ENCODE measurements around the gene ATRAID. TPM values are rescaled to one million over a fixed set of nuclear protein-coding genes. Genes with fewer than 3 reads are reported as not detected.
"Not testable (repeated sequence)": the region's sequence is repeated elsewhere in the genome, so short reads cannot be mapped to it uniquely, and the experiment has no call there.

Gene ATRAID
- total RNA-seq, 1 experiment from 2014 or later: 92.8 TPM

GRCh38 chr2:27175330-27175729 is 36.5 kb upstream of the ATRAID start:
- Histone ChIP-seq H3K27ac (no peak overlapping the region), H3K9me3 (ENCODE audit: insufficient read depth, low read depth) (no peaks in the 10 kb centered on the region), H3K36me3 (ENCODE audit: low read depth) (no peaks in the 10 kb centered on the region), H3K9me2 (ENCODE audit: insufficient read depth) (no peaks in the 10 kb centered on the region), H4K20me1 (ENCODE audit: insufficient read depth) (no peaks in the 10 kb centered on the region), H3K4me3 (no peak overlapping the region), H3K27me3 (ENCODE audit: insufficient read depth, low read depth) (peaks cover 17% of the 10 kb centered on the region; the same call in 1 of the 2 replicates), H3F3A (ENCODE audit: insufficient read depth, low read depth) (no peaks in the 10 kb centered on the region), H2AFZ (no peak overlapping the region), H3K79me2 (ENCODE audit: low read depth) (no peaks in the 10 kb centered on the region), H3K4me1 (replicated peaks; ENCODE audit: insufficient read depth) (no peaks in the 10 kb centered on the region), H3K4me2 (no peak overlapping the region)
- ChIA-PET CTCF (no interaction called here), POLR2A (ENCODE audit: unreplicated experiment) (no interaction called here)
- no TSS peak for BruUV-seq (replicated peaks)
- TF ChIP-seq EZH2 (IDR thresholded peaks at IDR 0.05; ENCODE audit: low read depth): no peak
- TF ChIP-seq CTCF (conservative IDR thresholded peaks at IDR 0.05): no peak
- intact Hi-C loops (cut with micrococcal nuclease; ENCODE audit: unreplicated experiment): no loop called here
- DNase-seq: no peak

- H3K27ac ChIP-seq; BruUV-seq (replicated peaks); H3F3A ChIP-seq (ENCODE audit: insufficient read depth, low read depth); H3K36me3 ChIP-seq (ENCODE audit: low read depth); H3K79me2 ChIP-seq (ENCODE audit: low read depth); H3K9me3 ChIP-seq (ENCODE audit: insufficient read depth, low read depth); H3K4me3 ChIP-seq; H3K9me2 ChIP-seq (ENCODE audit: insufficient read depth); H3K4me1 ChIP-seq (replicated peaks; ENCODE audit: insufficient read depth); DNase-seq; intact Hi-C loops (cut with micrococcal nuclease; ENCODE audit: unreplicated experiment); POLR2A ChIA-PET (ENCODE audit: unreplicated experiment); H2AFZ ChIP-seq; H4K20me1 ChIP-seq (ENCODE audit: insufficient read depth); H3K4me2 ChIP-seq: not testable (repeated sequence)
- H3K27me3 ChIP-seq (ENCODE audit: insufficient read depth, low read depth): peaks cover 17% of the 10 kb centered on the region; the same call in 1 of the 2 replicates
- CTCF ChIA-PET: interaction anchor here (0.5 kb wide), 1 partner anchor 9 kb away, joined by 3 read pairs; no protein-coding TSS in a partner anchor
These were observed 36.1 kb upstream of the ATRAID start for GRCh38 chr2:27175781-27176180.

GRCh38 chr2:27177441-27178351 is 34.1 kb upstream of the ATRAID start:
- peaks cover 17% of the 10 kb centered on the region; the same call in 1 of the 2 replicates for H3K27me3 ChIP-seq (ENCODE audit: insufficient read depth, low read depth)
- POLR2A ChIA-PET (ENCODE audit: unreplicated experiment): no interaction called here

More at GRCh38 chr2:27177441-27178351, 34.1 kb upstream of the ATRAID start:
- no peaks in the 10 kb centered on the region for H3K9me2 ChIP-seq (ENCODE audit: insufficient read depth)
- H4K20me1 ChIP-seq (ENCODE audit: insufficient read depth): no peaks in the 10 kb centered on the region
- CTCF ChIA-PET: no interaction called here
- no peaks in the 10 kb centered on the region for H3F3A ChIP-seq (ENCODE audit: insufficient read depth, low read depth)
- H3K4me1 ChIP-seq (replicated peaks; ENCODE audit: insufficient read depth): no peaks in the 10 kb centered on the region
- H3K36me3 ChIP-seq (ENCODE audit: low read depth): no peaks in the 10 kb centered on the region
- H3K4me2 ChIP-seq: no peak overlapping the region
- intact Hi-C loops (cut with micrococcal nuclease; ENCODE audit: unreplicated experiment): no loop called here
- no peak for DNase-seq
- no peak overlapping the region for H3K4me3 ChIP-seq
- BruUV-seq (replicated peaks): no TSS peak
- no peak overlapping the region for H3K27ac ChIP-seq
- no peaks in the 10 kb centered on the region for H3K9me3 ChIP-seq (ENCODE audit: insufficient read depth, low read depth)
- H3K79me2 ChIP-seq (ENCODE audit: low read depth): no peaks in the 10 kb centered on the region
- H2AFZ ChIP-seq: no peak overlapping the region
- TF ChIP-seq EZH2 (IDR thresholded peaks at IDR 0.05; ENCODE audit: low read depth) (no peak), CTCF (conservative IDR thresholded peaks at IDR 0.05) (no peak)

Measured in PC-9 (cell line).